Kidney capillary endothelial cell (primary cell): Measurements from ENCODE around the gene TBC1D14.
"Not testable (repeated sequence)": the region's sequence is repeated elsewhere in the genome, so short reads cannot be mapped to it uniquely, and the experiment has no call there.

ENCODE experiments used
- DNase-seq: peaks from one replicate; pipeline ENCODE4 v3.0.0-alpha.2; 2018; ENCODE audit warnings: low spot score

TBC1D14 gene

GRCh38 chr4:6890971-6891370 is 18.7 kb upstream of the TBC1D14 start:
- not testable (repeated sequence) for DNase-seq

- DNase-seq: no peak
Observed at GRCh38 chr4:6891436-6892170, 18.0 kb upstream of the TBC1D14 start.

- DNase-seq: peak; percentile 37
Observed at GRCh38 chr4:6892190-6892908, 17.3 kb upstream of the TBC1D14 start.

DNA sequence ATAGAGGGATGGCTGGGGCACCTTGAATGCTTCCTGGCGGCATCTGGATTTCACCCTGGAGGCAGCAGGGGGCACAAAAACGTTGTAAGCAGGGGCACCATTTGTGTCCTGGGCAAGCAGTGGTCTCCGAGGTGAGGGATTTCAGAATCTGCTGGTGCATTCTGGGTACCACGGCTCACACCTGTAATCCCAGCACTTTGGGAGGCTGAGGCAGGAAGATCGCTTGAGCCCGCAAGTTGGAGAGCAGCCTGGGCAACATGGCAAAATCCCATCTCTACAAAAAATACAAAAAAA is 16.8 kb upstream of the TBC1D14 start:
- no peak for DNase-seq

DNA sequence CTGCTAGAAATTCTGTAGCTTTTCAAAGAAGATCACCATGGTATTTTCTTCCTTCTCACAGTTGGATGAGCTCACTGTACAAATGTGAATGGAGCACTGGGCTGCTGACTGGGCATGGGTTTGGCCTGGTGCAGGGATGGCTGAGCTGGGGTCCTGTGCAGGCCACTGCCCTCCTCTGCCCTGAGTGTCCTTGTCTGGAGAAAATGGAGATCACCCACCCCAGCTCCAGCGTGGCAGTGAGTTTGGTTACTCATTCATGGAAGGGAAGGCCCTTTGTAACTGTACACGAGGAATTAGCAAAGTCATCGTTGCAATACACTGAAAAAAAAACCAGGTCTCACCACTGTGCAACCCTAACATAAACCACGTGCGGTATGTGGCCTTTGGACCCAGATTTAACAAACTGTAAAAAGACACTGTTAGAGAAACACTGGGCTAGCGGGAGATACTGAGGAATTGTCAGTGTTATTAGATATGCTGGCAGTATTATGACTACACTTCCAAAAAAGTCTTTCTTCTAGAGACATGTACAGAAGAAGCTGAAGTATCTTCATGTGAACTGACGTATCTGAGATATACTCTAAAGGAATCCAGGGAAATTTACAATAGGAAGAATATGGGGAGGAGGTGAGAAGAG is 16.1 kb upstream of the TBC1D14 start:
- DNase-seq: no peak

DNA sequence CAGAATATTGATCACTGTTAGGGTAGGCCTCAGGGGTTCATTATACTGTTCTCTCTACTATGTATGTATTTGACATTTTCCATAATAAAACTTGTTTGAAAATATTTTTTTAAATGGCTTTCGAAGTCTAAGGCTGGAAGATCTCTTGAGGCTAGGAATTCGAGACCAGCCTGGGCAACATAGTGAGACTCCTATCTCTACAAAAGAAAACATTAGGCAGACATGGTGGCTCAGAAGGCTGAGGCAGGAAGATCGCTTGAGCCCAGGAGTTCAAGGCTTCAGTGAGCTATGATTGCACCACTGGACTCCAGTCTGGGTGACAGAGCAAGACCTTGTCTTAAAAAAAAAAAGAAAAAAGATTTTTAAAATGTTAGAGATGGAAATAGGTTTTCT is 15.5 kb upstream of the TBC1D14 start:
- DNase-seq: no peak

- DNase-seq: no peak
Observed at GRCh38 chr4:6894528-6895498, 14.8 kb upstream of the TBC1D14 start.

DNA sequence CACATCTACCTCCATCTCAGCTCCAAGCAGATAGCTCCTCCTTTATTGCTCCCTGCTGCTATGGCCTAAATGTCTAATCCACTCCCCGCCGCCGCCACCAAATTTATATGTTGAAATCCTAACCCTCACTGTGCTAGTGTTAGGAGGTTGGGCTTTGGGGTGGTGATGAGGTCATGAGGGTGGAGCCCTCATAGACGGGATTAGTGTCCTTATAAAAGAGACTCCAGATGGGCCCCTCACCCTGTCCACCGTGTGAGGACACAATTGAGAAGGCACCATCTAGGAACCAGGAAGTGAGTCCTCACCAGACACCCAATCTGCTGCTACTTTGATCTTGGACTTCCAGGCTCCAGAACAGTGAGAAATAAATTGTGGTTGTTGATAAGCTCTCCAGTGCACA is 13.6 kb upstream of the TBC1D14 start:
- DNase-seq: no peak

- no peak for DNase-seq
Observed at GRCh38 chr4:6898763-6899162, 10.9 kb upstream of the TBC1D14 start.

DNA sequence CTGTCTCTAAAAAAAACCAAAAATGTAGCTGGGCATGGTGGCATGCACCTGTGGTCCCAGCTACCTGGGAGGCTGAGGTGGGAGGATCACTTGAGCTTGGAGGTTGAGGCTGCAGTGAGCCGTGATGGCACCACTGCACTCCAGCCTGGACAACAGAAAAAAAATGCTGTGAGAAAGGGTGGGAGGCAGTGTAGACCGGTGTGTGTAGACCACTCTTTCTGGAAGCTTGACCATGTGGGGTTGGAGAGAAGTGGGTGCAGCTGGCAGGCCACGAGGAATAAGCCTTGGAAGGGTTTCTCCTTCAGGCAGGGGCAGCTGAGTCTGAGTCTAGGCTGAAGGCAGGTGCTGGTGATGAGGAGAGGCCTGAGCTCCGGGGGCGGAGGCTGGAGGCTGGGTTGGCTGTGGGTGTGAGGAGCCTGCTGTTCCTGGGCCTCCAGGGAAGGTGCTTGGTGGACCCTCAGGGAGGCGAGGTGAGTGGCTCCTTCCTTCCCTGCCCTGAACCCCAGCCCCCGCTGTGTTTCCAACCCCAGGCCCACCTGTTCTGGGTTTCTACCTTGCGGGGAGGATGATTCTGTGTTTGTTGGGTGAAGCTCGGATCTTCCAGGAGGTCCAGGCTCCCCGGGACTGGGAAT is 9.3 kb upstream of the TBC1D14 start:
- no peak for DNase-seq

DNA sequence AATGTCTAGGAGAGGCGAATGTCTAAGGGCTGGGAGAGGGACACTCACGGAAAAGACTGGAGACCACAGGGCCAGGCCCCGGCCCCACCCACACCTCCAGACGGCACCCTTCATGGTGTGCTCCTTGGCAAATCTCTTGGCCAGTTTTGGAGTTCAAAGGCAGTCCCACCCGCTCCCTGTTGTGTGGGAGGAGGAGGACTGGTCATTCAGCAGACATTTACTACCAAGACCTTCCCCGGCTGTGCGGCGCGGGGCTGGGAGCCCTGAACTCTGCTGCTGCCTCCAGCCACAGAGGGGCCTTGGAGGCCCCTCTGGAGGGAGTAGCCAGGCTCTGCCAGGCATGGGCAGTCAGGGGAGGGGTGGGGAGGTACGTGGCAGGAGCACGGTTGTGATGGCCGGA is 8.7 kb upstream of the TBC1D14 start:
- no peak for DNase-seq

GRCh38 chr4:6901669-6902317 is 7.8 kb upstream of the TBC1D14 start:
- no peak for DNase-seq

DNA sequence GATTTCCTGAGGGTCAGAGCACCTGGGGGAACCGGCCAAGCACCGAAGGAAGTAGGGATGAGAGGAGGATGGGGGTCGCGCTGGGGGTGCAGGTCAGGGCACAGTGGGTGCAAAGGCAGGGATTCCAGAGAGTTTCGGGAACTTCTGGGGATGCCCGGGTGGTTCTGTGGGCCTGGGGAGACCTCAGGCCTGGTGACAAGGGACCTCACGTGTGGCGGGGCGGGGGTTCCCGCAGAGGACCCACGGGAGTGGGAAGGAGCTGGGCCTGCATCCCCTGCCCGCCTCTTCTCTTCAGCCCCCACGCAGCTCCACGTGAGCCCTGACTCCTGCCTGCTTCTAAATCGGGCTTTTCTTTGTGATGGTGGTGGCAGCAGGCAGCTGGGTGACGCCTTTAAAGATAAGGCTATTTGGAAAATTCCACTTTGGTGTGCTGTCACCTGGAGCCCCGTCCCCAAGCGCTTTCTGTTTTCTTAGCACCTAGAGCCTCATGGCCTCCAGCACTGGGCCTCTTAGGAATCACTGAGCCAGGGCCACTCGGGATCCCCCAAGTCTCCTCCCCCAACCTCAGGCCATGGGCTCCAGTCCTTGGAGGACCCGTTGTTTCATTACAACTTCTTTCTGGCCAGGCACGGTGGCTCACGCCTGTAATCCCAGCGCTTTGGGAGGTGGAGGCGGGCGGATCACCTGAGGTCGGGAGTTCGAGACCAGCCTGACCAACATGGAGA is 7.1 kb upstream of the TBC1D14 start:
- DNase-seq: no peak

DNA sequence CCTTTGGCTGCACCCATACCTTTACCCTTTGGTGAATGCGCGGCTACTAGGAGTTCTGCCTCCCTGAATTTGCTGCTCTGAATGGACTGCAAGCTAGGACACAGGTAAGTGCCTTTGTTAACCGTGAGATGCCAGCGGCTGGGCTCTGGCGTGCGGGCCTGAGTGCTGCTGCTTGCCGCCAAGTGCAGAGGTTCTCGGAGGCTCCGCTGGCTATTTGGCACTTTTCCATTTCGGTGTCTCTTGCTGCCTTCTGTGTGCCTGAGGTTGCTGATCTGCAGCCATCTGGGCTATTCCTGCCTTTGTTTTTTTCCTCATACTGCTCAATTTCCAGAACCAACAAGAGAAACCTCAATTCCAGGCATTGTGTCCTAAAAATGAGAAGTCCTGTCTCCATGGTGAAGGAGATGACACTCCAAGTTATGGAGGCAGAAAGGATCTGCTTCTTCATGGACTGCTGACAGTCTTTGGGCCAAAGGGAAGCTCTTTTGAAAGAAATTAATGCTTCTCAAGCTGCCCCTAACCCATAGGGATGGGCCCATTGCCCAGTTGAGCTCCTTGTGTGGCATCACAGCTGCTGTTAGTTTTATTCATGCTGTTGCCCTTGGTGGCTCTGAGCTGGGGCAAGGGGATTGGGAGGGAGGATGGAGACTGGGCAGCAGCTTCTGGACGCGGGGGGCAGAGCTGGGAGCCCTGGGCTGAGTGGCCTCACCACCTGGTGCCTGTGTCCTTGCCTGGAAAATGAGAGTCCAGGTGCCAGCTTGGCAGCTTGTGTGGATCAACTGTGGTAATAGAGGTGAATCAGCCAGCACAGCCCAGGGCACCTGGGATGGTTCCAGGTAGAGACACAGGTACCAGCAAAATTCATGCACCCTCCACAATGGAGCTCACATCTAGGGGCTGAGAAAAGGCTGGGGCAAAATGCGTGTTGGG is 3.8 kb upstream of the TBC1D14 start:
- DNase-seq: no peak

- not testable (repeated sequence) for DNase-seq
Observed at GRCh38 chr4:6906486-6906885, 3.1 kb upstream of the TBC1D14 start.

DNA sequence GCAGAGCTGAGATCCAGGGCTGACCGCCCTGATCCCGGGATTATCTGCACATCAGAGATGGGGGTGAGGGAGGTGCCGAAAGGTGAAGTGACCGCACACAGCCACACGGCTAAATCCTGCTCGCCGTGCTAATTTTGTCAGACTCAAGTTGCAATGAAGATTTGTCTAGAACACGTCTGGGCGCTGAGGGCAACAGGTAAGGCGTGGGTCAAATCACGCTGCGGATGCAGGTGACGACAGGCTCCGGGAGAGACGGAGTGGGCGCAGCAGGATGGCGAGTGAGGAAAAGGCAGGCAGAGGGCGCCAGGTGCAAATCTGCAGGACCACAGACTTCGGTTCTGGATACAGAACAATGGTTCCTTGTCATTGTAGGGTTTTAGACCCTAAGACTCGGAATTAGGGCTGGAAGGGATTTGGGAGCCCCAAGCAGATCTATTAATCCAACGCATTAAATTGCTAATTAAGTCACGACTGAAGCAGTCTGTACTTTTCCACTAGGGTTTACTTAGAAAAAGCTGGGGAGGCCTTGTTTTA is 1.9 kb upstream of the TBC1D14 start:
- no peak for DNase-seq

GRCh38 chr4:6908432-6909112 is 1.1 kb upstream of the TBC1D14 start:
- peak; percentile 58 for DNase-seq

DNA sequence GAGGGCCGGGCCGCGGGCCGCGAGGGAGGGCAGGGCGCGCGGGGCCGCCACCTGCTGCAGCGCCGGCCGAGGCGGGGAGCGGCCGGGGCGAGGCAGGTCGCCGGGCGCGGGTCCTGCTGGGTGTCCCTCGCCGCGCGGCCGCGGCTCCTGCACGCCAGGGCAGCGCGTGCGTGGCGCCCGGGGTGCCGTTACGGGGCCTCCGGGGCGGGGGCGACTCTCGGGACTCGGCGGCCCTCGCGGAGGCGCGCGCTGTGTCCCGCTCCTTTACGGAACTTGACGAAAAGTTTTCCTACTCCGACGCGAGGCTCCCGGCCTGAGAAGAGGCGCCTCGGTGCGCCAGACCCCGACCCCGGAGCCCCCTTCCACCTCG is 329 bp downstream of the TBC1D14 start:
- no peak for DNase-seq
